ENCODE data around the gene C16orf92.
A peak's percentile ranks its signal among the peaks of the same experiment; 100 is the strongest.

Gene C16orf92, protein sequence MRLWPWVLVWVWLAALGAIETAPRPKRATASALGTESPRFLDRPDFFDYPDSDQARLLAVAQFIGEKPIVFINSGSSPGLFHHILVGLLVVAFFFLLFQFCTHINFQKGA

DNA sequence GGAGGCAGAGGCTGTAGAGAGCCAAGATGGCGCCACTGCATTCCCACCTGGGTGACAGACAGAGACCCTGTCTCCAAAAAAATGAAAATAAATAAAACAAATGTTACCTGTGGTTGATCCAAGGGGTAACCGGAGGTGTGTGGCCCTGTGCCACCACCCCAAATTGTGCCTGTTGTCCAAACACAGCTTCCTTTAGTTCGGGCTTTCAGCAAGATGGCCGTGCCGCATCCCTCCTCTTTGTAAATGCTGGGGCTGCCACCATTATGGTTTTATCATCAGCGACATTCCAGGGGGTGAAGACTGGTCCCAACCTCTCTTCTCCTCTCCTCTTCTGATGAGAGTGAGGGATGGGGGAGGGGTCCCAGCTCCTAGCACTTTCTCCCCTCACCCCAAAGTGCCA lies at the start of gene C16orf92:
Gene C16orf92 (plus strand): TSS at position 312 of the 400 bp plus-strand sequence. CDS start 143 bp downstream, outside the sequence.
- H3K4me3 ChIP-seq (ENCODE audit: low read depth, low read length), result no peak within 1 kb of the TSS
- TF ChIP-seq, protein P1, sequence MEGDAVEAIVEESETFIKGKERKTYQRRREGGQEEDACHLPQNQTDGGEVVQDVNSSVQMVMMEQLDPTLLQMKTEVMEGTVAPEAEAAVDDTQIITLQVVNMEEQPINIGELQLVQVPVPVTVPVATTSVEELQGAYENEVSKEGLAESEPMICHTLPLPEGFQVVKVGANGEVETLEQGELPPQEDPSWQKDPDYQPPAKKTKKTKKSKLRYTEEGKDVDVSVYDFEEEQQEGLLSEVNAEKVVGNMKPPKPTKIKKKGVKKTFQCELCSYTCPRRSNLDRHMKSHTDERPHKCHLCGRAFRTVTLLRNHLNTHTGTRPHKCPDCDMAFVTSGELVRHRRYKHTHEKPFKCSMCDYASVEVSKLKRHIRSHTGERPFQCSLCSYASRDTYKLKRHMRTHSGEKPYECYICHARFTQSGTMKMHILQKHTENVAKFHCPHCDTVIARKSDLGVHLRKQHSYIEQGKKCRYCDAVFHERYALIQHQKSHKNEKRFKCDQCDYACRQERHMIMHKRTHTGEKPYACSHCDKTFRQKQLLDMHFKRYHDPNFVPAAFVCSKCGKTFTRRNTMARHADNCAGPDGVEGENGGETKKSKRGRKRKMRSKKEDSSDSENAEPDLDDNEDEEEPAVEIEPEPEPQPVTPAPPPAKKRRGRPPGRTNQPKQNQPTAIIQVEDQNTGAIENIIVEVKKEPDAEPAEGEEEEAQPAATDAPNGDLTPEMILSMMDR (IDR thresholded peaks at IDR 0.05; ENCODE audit: control insufficient read depth, extremely low read depth, insufficient read depth), result no peak
- DNase-seq (ENCODE audit: low read depth), result no peak

GRCh38 chr16:29973384-29974246 lies 49.4 kb upstream of the C16orf92 start, which contains the start of gene TAOK2:
TAOK2 (plus strand) TSS chr16:29973868; CDS start chr16:29977773, 3,905 bp downstream.
- H3K4me3 ChIP-seq (ENCODE audit: low read depth, low read length), result peak within 1 kb of the TSS; percentile 97
- TF ChIP-seq, protein P1 (IDR thresholded peaks at IDR 0.05; ENCODE audit: control insufficient read depth, extremely low read depth, insufficient read depth), result no peak
- peak; percentile 94 for DNase-seq (ENCODE audit: low read depth)

- H3K4me3 ChIP-seq (ENCODE audit: low read depth, low read length), result peak overlapping the region; percentile 97
- TF ChIP-seq, protein P1 (IDR thresholded peaks at IDR 0.05; ENCODE audit: control insufficient read depth, extremely low read depth, insufficient read depth), result no peak
- no peak for DNase-seq (ENCODE audit: low read depth)
Measured at GRCh38 chr16:29974291-29975133, 48.5 kb upstream of the C16orf92 start.

DNA sequence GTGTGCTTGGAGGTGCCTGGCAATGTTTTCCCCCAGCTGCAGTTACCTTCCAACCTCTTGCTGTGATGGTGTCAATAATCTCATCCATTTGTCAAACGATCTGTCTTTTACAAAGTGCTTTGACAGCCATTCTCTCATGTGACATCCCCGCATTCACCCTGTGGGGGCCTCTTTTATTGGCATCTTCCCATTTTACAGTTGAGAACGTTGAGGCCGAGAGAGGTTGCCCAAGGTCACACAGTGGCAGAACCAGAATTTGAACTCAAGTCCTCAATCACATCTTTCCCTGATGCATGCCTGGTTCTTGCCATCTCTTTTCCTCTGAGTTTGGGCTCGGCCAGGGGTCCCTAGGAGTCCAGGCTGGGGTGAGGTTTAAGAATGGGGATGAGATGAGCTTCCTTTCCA lies 47.9 kb upstream of the C16orf92 start:
- TF ChIP-seq, protein P1 (IDR thresholded peaks at IDR 0.05; ENCODE audit: control insufficient read depth, extremely low read depth, insufficient read depth), result no peak

GRCh38 chr16:29975811-29976511 lies 47.0 kb upstream of the C16orf92 start:
- TF ChIP-seq, protein P1 (IDR thresholded peaks at IDR 0.05; ENCODE audit: control insufficient read depth, extremely low read depth, insufficient read depth), result no peak
- peak overlapping the region; percentile 97 for H3K4me3 ChIP-seq (ENCODE audit: low read depth, low read length)
- no peak for DNase-seq (ENCODE audit: low read depth)

More for the DNA sequence above, 47.9 kb upstream of the C16orf92 start:
- no peak for DNase-seq (ENCODE audit: low read depth)
- H3K4me3 ChIP-seq (ENCODE audit: low read depth, low read length), result peak overlapping the region; percentile 97
